Retinal pigment epithelial cell (primary cell): ENCODE results near the gene USP50.
"Not testable (repeated sequence)": the region's sequence is repeated elsewhere in the genome, so short reads cannot be mapped to it uniquely, and the experiment has no call there.

Experiments used
- DNase-seq: peaks from one replicate; pipeline ENCODE4 v3.0.0-alpha.2; 2010; ENCODE audit warnings: low read depth
- H3K4me3 ChIP-seq: 2 replicates; pipeline ENCODE4 v1.5.1; 2011; ENCODE audit warnings: mild to moderate bottlenecking, low read length, control low read depth, moderate library complexity
- CTCF ChIP-seq: conservative IDR thresholded peaks from 2 replicates; pipeline ENCODE4 v1.5.1; 2011; ENCODE audit warnings: low read depth, low read length, control low read depth, inconsistent platforms

Gene USP50

DNA sequence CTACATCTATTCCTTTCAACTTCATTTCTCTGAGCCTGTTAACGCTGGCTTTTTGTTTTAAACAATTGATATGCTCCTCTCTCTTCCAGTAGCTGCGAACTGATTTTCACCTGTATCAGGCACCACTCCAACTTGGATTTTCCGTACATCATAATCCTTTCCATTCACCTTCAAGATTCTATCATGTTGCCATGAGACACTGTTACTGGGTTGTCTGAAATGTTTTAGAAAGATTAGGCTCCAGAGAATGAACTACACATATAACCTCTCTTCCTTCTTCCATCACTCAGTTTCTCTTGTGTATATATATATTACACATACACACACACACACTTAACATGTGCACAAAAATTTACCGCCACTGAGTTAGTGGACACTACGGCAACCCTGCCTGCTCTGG lies at the start of gene USP50:
USP50 (minus strand) TSS at position 101 of the 400 bp plus-strand sequence. CDS start 141 bp downstream, outside the sequence.
- no peak for DNase-seq
- TF ChIP-seq CTCF: no peak
- no peak within 1 kb of the TSS for H3K4me3 ChIP-seq

DNA sequence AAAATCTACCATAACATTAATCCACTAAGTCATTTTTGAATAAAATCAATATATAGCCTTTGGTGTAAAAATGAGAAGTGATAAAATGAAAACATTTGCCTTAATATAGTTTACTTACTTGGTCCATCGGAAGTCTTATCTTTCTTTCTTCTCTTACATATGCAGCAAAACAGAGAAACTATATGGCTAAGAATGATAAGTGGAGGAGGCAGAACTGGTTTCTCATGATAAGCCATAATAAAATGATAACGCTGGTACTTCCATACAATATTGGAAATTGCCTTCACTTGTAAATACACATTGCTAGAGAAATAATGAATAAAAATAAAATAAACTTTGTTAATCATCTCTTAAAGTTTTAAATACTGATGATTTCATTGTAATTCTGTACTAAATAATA lies 47.8 kb upstream of the USP50 start:
- no peak for TF ChIP-seq CTCF

DNA sequence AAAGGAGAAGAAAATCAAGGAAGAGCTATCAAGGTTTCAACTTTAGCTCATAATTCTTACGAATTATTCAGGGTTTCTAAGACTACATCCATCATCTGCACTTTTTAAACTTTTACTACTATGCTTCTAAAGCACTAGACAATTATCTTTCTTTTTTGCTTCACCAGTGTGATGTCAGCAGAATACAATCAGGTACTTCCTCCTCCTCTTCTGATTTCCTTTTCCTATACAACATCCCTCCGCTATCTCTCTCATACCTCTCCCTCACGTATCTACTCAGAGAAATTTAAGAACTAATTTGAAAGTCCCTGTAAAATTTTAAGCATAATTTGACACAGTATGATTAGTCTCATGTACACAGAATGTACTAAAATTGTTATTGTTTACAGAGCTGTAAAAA lies 47.3 kb upstream of the USP50 start:
- DNase-seq: no peak
- H3K4me3 ChIP-seq: no peak overlapping the region
- no peak for TF ChIP-seq CTCF

More for the DNA sequence above, 47.8 kb upstream of the USP50 start:
- no peak for DNase-seq
- H3K4me3 ChIP-seq: no peak overlapping the region

DNA sequence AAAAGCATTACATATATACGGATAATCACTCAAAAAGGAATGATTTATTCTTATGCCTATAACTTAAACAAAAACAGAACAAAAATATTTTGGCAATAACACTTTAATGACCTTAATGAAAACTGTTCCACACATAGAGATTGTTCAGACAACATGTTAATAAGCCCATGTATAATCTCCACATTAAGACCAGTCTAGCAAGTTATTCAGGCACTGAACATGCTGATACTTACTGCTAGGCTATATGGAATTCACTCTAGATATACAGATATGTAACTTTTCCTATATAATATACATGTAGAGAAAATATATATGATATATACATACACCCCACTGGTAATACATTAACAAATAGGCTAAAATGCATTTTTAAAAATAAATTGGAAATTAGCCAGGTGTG lies 43.8 kb upstream of the USP50 start:
- no peak overlapping the region for H3K4me3 ChIP-seq
- DNase-seq: no peak
- no peak for TF ChIP-seq CTCF

GRCh38 chr15:50577492-50577891 lies 31.0 kb upstream of the USP50 start:
- no peak for TF ChIP-seq CTCF
- no peak for DNase-seq
- H3K4me3 ChIP-seq: no peak overlapping the region

GRCh38 chr15:50576166-50576565 lies 29.7 kb upstream of the USP50 start:
- no peak for TF ChIP-seq CTCF
- H3K4me3 ChIP-seq: no peak overlapping the region
- DNase-seq: no peak

DNA sequence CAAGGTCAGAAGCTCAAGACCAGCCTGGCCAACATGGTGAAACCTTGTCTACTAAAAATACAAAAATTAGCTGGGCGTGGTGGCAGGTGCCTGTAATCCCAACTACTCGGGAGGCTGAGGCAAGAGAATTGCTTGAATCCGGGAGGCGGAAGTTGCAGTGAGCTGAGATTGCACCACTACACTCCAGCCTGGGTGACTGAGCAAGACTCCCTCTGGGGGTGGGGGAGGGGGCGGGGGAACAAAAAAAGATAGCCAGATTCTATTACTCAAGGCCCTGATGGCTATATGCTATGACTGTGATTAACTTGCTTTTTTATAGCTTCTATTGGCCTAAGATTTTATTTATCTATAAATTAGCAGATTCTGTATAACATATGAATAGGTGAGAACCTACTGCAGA lies 27.4 kb upstream of the USP50 start:
- H3K4me3 ChIP-seq, DNase-seq: not testable (repeated sequence)

DNA sequence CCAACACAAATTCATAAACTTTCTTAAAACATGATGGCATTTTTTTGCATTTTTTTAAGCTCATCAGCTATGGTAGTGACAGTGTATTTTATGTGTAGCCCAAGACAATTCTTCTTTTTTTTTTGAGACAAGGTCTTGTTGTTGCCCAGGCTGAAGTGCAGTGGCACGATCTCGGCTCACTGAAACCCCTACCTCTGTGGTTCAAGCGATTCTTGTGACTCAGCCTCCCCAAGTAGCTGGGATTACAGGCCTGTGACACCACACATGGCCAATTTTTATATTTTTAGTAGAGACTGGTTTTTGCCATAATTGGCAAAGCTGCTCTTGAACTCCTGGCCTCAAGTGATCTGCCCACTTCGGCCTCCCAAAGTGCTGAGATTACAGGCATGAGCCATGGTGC lies 17.3 kb upstream of the USP50 start:
- no peak for TF ChIP-seq CTCF
- H3K4me3 ChIP-seq: no peak overlapping the region
- no peak for DNase-seq
